Renal cortex interstitium (tissue), 11 donors: ENCODE results near the gene ATP12A. TPM values are rescaled to one million over a fixed set of nuclear protein-coding genes. Genes with fewer than 3 reads are reported as not detected.

Experiments used
- DNase-seq, 11 donors: peaks; one replicate each; pipeline ENCODE4 v3.0.0-alpha.2; 2013; ENCODE audit warnings: low read depth in 9 of 11, low spot score in 4 of 11; ENCODE audit errors: extremely low read depth in 1 of 11
- polyA plus RNA-seq, 3 donors: library from polyadenylated mRNA; unstranded; fragments of 120-200 nt; gene quantifications; one replicate each; pipeline ENCODE4 v1.2.1, GENCODE V29; 2013; ENCODE audit not compliant: insufficient read length in 3 of 3

ATP12A gene
- polyA plus RNA-seq, 3 donors, result 12.1 to 16.5 (median 13.4) TPM

DNA sequence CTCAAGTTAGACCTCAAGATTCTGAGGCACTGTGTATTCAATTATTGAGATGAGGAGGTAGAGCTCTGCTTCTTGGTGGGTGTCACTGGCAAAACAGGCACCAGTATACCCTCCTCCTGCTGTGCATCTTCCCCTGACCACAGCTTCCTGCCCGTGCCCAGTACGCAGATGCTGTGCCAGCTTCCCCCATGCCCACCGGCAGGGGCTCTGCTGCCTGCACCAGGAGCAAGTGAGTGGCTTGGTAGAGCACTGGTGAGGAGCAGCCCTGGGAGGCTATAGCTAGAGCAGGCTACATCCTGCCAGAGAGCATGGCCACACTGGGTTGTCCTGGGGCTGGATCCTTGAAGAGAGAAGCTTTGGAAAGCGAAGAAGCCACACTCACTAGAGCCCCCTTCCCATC lies 62.8 kb downstream of the ATP12A start:
- no peak for DNase-seq

- DNase-seq, result no peak
These were observed 64.0 kb downstream of the ATP12A start for GRCh38 chr13:24744247-24744646.

DNA sequence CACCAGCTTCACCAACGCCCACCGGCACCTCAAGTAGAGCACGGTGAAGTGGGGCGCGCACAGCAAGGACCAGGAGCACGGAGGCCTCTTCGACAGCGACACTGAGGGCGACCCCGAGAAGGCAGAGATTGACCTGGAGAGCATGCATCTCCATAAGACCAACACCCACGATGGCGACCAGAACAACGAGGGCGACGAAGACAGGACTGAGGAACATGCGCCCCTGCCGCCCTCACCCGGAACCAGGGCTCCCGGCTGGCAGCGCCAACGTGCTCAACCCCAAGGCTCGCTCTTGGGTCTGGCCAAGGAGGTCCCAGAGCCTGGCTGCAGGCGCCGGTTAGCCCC lies 65.3 kb downstream of the ATP12A start:
- DNase-seq, result no peak

DNA sequence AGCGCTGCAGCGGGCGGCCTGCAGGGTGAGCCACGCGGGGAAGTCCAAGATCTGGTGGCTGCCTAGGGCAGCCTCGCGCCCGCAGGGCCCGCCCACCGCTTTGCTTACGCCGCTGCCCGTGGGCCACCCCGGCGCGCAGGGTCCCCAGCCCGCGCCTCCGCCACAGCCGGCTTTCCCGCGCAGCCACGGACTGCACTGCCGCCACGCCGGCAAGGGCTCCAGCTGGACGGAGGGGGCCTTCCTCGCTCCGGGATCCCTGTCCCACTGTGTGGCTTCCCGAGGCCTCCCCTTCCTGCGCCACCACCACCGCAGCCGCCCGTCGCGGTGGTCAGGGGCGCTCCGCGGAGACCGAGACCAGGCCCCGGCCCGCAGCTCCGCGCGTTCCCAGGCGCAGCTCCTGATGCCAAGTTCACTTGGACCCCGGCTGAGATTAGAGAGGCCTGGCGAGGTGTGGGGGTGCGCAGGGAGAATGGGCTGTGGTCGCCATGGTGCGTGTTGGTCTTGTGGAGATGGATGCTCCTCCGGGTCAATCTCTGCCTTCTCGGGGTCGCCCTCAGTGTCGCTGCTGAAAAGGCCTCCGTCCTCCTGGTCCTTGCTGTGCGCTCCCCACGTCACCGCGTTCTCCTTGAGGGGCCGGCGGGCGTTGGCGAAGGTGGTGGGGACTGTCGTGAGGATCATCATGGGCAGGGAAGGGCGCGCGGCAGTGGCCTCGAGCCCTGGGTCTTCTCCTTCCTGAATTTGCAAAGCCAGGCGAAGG lies 65.8 kb downstream of the ATP12A start:
- peak in 1 of 11 donors; percentile 2 for DNase-seq

DNA sequence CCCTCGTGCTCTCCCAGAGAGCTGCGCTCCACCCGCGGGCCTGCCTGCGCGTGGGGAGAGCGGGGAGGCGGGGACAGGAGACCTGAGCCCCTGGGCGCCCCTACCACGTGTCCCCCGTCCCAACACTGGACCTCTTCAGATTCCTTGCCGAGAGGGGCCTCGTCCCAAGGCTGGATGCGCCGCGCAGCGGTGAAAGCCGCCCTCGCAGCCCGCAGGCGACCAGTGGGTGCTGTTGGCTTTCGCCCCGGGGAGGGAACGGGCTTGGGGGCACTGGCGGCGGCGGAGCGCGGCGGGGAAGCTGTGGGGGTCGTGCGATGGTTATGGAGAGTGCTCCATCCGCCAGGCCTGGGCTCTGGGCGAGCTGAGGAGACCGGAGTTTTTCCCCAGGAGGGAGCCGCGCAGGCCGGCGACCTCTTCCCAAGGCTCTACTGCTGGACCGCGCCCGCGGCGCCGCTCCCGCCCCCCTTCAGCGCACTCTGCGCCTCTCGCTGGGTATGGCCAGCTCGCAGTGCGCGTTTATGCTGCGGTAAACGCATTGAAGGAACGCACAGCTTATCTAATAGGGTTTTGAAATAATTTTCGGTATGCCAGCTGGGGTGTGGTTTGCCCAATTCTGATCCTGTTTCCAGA lies 66.5 kb downstream of the ATP12A start:
- peak in 1 of 11 donors; percentile 18 for DNase-seq

DNA sequence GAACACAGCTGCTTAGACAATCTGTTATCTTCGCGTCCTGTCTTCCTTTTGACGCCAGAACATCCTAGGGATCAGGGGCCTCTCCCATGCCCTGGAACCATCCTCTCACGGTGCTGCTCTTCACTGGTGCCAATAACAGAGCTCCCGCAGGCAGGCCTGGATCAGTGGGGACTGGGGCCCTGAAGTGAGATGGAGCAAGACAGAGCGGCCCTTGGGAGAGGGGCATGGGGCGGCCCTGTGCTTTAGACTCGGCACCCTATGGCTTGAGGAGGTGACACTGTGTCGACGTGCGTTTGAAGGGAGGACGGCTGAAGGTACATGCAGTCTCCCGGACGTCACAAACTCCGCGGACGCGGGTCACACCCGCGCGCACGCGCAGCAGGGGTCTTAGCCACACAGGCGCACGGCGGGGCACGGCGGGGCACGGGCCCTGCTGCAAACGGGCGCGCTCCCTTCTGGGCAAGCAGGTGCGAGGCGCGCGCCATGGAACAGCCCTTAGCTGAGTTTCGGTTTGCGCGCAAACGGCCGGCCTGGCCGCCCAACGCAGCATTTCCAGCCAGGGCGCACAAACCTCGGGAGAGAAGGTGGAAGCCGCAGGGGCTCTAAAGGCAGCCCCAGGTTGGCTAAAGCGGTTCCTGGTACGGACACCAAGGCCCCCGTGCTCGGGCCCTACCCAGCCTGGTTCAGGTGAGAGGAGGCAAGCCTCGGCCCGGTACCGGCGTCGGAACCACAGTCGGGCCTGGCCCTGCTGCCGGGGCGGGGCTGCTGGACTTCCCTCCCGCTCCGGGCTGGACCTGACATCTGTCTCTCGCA lies 67.2 kb downstream of the ATP12A start:
- DNase-seq, result peak in 1 of 11 donors; percentile 9

DNA sequence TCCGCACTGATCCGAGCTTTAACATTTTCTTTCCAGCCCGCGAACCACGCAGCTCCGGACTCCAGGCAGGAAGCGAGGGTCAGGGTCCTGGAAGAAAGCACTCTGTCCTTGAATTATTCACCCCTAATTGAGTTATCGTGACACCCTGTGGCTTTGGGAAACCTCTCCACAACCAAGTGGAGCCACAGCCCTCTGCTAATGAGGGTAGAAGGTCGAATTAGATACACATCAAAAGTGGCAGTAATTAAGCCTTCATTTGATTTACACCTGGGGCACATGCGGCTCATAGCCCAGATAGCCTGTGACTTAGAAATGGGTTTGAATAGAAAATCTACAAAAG lies 67.8 kb downstream of the ATP12A start:
- peak in 1 of 11 donors; percentile 6 for DNase-seq

DNA sequence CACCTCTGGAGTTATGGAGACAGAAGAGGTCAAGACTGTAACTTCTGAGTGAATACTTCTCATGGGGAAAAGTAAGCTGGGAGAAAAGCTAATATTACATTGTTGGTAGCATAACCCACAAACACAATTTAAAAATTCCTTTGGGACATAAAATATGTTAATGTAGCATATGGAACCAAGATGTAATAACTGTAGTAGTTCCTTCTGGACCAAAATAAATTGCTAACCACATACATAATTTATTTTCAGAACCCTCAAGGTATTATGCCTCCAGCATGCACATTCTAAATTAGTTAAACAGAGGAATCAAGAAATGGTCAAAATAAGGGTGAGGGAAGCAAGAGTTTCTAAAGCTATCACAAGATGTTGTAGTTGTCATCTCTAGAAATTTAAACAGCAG lies 79.0 kb downstream of the ATP12A start:
- DNase-seq, result no peak

Other genes starting within 250 kb of the ATP12A start
- gene PARP4, start 167.6 kb upstream of the ATP12A start, polyA plus RNA-seq, result 10 to 100 TPM; 46.4 to 51.3 (median 49.9) TPM
- under 1 TPM in 2 of 3 donors, not detected in 1; 0.10 to 0.62 TPM for gene RNF17, start 83.8 kb downstream of the ATP12A start, polyA plus RNA-seq